Mesenchymal stem cell (in vitro differentiated cells and primary cell): ENCODE measurements around the gene PALM.

Experiments
- DNase-seq: peaks from one replicate; pipeline ENCODE4 v3.0.0-alpha.2; 2013
- H2AFZ ChIP-seq: one replicate; pipeline ENCODE4 v1.6.1; 2013; ENCODE audit warnings: low read depth, mild to moderate bottlenecking, control low read depth, inconsistent platforms, low read length, moderate library complexity
- H2AK5ac ChIP-seq: 2 replicates; pipeline ENCODE4 v1.6.1; 2013; ENCODE audit warnings: low read length, moderate library complexity, mild to moderate bottlenecking, inconsistent platforms; ENCODE audit not compliant: severe bottlenecking
- H2BK120ac ChIP-seq: one replicate; pipeline ENCODE4 v1.6.1; 2013; ENCODE audit warnings: low read depth, mild to moderate bottlenecking, inconsistent platforms, low read length, moderate library complexity
- H2BK12ac ChIP-seq, 2 experiments: one replicate each; pipeline ENCODE4 v1.6.1; 2013; ENCODE audit warnings: inconsistent platforms in 2 of 2, low read length in 2 of 2, mild to moderate bottlenecking in 2 of 2, moderate library complexity in 2 of 2, control low read depth in 1 of 2
- H2BK15ac ChIP-seq: one replicate; pipeline ENCODE4 v1.6.1; 2013; ENCODE audit warnings: mild to moderate bottlenecking, low read depth, inconsistent platforms; ENCODE audit not compliant: poor library complexity, severe bottlenecking
- H2BK5ac ChIP-seq: 2 replicates; pipeline ENCODE4 v1.6.1; 2013; ENCODE audit warnings: low read depth, mild to moderate bottlenecking, low read length, control low read depth, inconsistent platforms; ENCODE audit not compliant: poor library complexity, severe bottlenecking
- H3K14ac ChIP-seq, 2 experiments: one replicate each; pipeline ENCODE4 v1.6.1; 2013; ENCODE audit warnings: inconsistent platforms in 2 of 2, low read length in 2 of 2, control low read depth in 1 of 2, mild to moderate bottlenecking in 1 of 2, moderate library complexity in 1 of 2
- H3K18ac ChIP-seq, 2 experiments: one replicate each; pipeline ENCODE4 v1.6.1; 2013; ENCODE audit warnings: inconsistent platforms in 2 of 2, low read length in 2 of 2, control low read depth in 1 of 2, low read depth in 1 of 2, mild to moderate bottlenecking in 1 of 2
- H3K23ac ChIP-seq, 2 experiments: one replicate each; pipeline ENCODE4 v1.6.1; 2013; ENCODE audit warnings: inconsistent platforms in 2 of 2, low read length in 2 of 2, mild to moderate bottlenecking in 2 of 2, moderate library complexity in 2 of 2, control low read depth in 1 of 2
- H3K27ac ChIP-seq: 2 replicates; pipeline ENCODE4 v1.5.1; 2013; ENCODE audit warnings: mild to moderate bottlenecking, moderate library complexity, low read length, control low read depth, inconsistent platforms; ENCODE audit not compliant: poor library complexity, severe bottlenecking
- H3K27me3 ChIP-seq, 2 experiments: 2 replicates each; pipeline versions ENCODE4 v1.6.1 to v1.7.0; 2013; ENCODE audit warnings: low read length in 2 of 2, mild to moderate bottlenecking in 2 of 2, moderate library complexity in 2 of 2, control low read depth in 1 of 2, inconsistent platforms in 1 of 2; ENCODE audit not compliant: control insufficient read depth in 1 of 2, insufficient read depth in 1 of 2
- H3K36me3 ChIP-seq, 2 experiments: 2 replicates each; pipeline versions ENCODE4 v1.6.1 to v1.7.0; 2013; ENCODE audit warnings: low read length in 2 of 2, control low read depth in 1 of 2, inconsistent platforms in 1 of 2, low read depth in 1 of 2, mild to moderate bottlenecking in 1 of 2; ENCODE audit not compliant: insufficient read depth in 2 of 2, control insufficient read depth in 1 of 2
- H3K4ac ChIP-seq, 2 experiments: one replicate each; pipeline ENCODE4 v1.6.1; 2013; ENCODE audit warnings: inconsistent platforms in 2 of 2, low read length in 2 of 2, mild to moderate bottlenecking in 2 of 2, moderate library complexity in 2 of 2, control low read depth in 1 of 2, low read depth in 1 of 2
- H3K4me1 ChIP-seq: 2 replicates; pipeline ENCODE4 v1.6.1; 2013; ENCODE audit warnings: low read depth, low read length, control low read depth; ENCODE audit not compliant: control insufficient read depth, insufficient read depth
- H3K4me2 ChIP-seq: 2 replicates; pipeline ENCODE4 v1.6.1; 2013; ENCODE audit warnings: low read length, mild to moderate bottlenecking, inconsistent platforms; ENCODE audit not compliant: poor library complexity, severe bottlenecking
- H3K4me3 ChIP-seq, 2 experiments: 2 replicates each; pipeline versions ENCODE4 v1.5.1 to v1.7.0; 2013; ENCODE audit warnings: low read length in 2 of 2, mild to moderate bottlenecking in 2 of 2, control low read depth in 1 of 2, low read depth in 1 of 2; ENCODE audit not compliant: insufficient read depth in 1 of 2
- H3K79me1 ChIP-seq: replicated peaks from 2 replicates; pipeline ENCODE4 v1.6.1; 2013; ENCODE audit warnings: mild to moderate bottlenecking, control low read depth, low read length, inconsistent platforms; ENCODE audit not compliant: poor library complexity, severe bottlenecking
- H3K9ac ChIP-seq: 2 replicates; pipeline ENCODE4 v1.7.0; 2013; ENCODE audit warnings: mild to moderate bottlenecking, low read length, moderate library complexity
- H3K9me3 ChIP-seq: 2 replicates; pipeline ENCODE4 v1.7.0; 2013; ENCODE audit warnings: mild to moderate bottlenecking, low read length; ENCODE audit not compliant: control insufficient read depth
- H4K8ac ChIP-seq: one replicate; pipeline ENCODE4 v1.6.1; 2013; ENCODE audit warnings: inconsistent platforms, mild to moderate bottlenecking, low read length, moderate library complexity
- H4K91ac ChIP-seq: one replicate; pipeline ENCODE4 v1.6.1; 2013; ENCODE audit warnings: mild to moderate bottlenecking, low read length, inconsistent platforms
- WGBS: methylation state at CpG from one replicate; pipeline ENCODE4 v1.1.7; 2013; ENCODE audit warnings: mixed read lengths; 5-methylcytosine and 5-hydroxymethylcytosine counted together

The PALM gene

DNA sequence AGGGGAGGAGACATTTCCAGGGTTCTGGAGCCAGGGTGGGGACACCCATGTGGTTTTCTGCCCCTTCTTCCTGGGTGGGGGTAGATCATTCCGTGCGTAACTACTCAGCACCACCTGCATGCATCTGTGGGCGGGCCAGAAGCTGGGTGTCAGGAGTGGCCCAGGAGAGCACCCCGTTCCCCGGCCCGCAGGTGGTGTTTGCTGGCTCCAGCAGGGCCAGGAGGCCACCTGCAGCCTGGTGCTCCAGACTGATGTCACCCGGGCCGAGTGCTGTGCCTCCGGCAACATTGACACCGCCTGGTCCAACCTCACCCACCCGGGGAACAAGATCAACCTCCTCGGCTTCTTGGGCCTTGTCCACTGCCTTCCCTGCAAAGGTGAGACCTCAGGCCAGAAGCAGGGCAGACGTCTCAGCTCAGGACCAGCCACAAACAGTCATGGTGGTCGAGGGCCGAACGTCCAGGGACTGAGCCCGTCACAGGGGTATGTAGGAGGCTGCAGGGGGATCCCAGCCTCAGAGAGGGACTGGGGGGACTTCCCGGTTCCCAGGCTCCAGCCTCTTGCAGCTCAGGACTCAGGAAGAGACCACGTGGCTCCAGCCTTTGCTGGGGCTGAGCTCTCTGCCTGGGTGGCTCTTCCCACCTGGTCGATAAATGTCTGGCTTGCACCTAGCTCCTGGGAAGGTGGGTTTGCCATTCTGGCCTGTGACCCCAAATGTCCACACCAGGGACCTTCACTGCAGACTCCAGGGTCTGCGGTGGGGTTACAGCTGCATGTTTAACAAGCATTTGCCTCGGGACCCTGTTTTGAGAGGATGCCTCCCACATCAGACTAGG is 30.9 kb upstream of the PALM start:
- Histone ChIP-seq H4K91ac (no peak overlapping the region), H2AK5ac (peak overlapping the region; percentile 8), H2BK120ac (peak overlapping the region; percentile 24), H2BK12ac (peak overlapping the region in 1 of 2 experiments; percentile 91), H3K4me3 (no peak overlapping the region), H3K27ac (peak overlapping the region; percentile 11), H3K4ac (peak overlapping the region in 1 of 2 experiments; percentile 63), H3K4me2 (peak overlapping the region; percentile 66), H3K79me1 (peaks cover 5% of the 10 kb centered on the region), H3K23ac (no peak overlapping the region), H3K4me1 (peaks cover 44% of the 10 kb centered on the region), H3K9ac (no peak overlapping the region), H3K9me3 (no peaks in the 10 kb centered on the region), H2BK5ac (no peak overlapping the region), H3K14ac (peak overlapping the region in 1 of 2 experiments; percentile 26), H3K36me3 (peaks cover 0 to 23% of the 10 kb centered on the region in 2 experiments), H2AFZ (no peak overlapping the region), H4K8ac (no peak overlapping the region), H3K18ac (peak overlapping the region in 1 of 2 experiments; percentile 78), H3K27me3 (peaks cover 0 to 3% of the 10 kb centered on the region in 2 experiments), H2BK15ac (no peak overlapping the region)
- 74% methylated on average over 22 of the region's 22 CpGs for WGBS
- DNase-seq: peak; percentile 64

GRCh38 chr19:678791-679388 is 29.8 kb upstream of the PALM start:
- Histone ChIP-seq H3K4ac (peak overlapping the region; percentile 10 to 29), H3K9ac (peak overlapping the region; percentile 90), H2AFZ (no peak overlapping the region), H3K27me3 (peaks cover 0 to 3% of the 10 kb centered on the region in 2 experiments), H3K79me1 (peaks cover 5% of the 10 kb centered on the region), H3K27ac (no peak overlapping the region), H4K91ac (peak overlapping the region; percentile 19), H4K8ac (peak overlapping the region; percentile 89), H2BK15ac (peak overlapping the region; percentile 13), H3K4me2 (peak overlapping the region; percentile 81), H2AK5ac (peak overlapping the region; percentile 20), H2BK12ac (peak overlapping the region in 1 of 2 experiments; percentile 7), H3K23ac (peak overlapping the region in 1 of 2 experiments; percentile 20), H3K36me3 (peaks cover 0 to 25% of the 10 kb centered on the region in 2 experiments), H2BK120ac (peak overlapping the region; percentile 94), H3K4me3 (peak overlapping the region in 1 of 2 experiments; percentile 75), H3K9me3 (no peaks in the 10 kb centered on the region), H3K4me1 (peaks cover 46% of the 10 kb centered on the region), H3K14ac (no peak overlapping the region), H3K18ac (peak overlapping the region; percentile 16 to 81), H2BK5ac (no peak overlapping the region)
- 80% methylated on average over 16 of the region's 16 CpGs for WGBS
- DNase-seq: peak; percentile 12

DNA sequence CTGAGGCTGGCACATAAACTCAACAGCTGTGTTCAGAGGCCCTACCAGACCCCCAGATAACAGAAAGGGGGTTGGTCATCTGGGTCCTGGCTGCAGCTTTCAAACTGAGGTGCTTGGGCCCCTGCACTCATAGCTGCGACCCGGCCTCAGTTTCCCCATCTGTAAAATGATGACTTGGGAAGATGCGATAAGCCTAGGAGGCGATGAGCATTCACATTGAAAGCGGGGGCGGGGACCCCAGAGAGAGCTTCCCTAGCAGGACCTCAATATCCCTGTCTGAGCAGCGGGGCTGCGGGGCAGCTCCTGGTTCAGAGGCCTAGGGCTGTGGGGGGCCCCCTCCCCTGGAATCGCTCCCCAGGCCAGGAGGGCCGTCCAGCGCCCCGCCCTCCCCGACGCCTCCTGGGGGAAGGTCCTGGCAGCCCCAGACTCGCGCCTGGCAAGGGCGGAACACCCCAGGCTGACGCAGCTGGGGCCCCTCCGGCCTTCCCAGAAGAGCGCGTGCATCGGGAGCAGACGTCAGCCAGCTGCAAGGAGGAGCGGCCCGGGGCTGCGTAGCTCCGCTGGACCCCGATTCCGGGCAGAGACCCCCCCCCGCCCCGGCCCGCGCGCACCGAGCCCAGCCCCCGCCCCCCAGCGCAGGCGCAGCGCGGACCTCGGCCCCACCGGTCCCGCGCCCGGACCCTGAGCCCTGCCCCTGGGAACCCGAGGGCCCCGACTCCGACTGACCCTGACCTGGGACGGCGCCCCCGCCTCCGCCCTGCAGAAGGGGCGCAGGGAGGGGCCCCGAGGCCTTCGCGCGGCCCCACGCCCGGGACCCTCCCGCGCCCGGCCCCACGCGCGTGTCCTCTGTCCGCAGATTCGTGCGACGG is 29.1 kb upstream of the PALM start:
- H3K4me1 ChIP-seq: peaks cover 46% of the 10 kb centered on the region
- H2AFZ ChIP-seq: peak overlapping the region; percentile 16
- H3K4me2 ChIP-seq: peak overlapping the region; percentile 81
- H3K9me3 ChIP-seq: no peaks in the 10 kb centered on the region
- H2BK120ac ChIP-seq: peak overlapping the region; percentile 94
- peak overlapping the region in 1 of 2 experiments; percentile 90 for H3K23ac ChIP-seq
- peak; percentile 90 for DNase-seq
- 7% methylated on average over 51 of the region's 69 CpGs for WGBS
- peaks cover 5% of the 10 kb centered on the region for H3K79me1 ChIP-seq
- peak overlapping the region; percentile 43 to 73 for H2BK12ac ChIP-seq
- peak overlapping the region; percentile 42 for H3K27ac ChIP-seq
- H3K18ac ChIP-seq: peak overlapping the region; percentile 98 to 99
- peaks cover 0 to 3% of the 10 kb centered on the region in 2 experiments for H3K27me3 ChIP-seq
- H3K9ac ChIP-seq: peak overlapping the region; percentile 90
- H3K36me3 ChIP-seq: peaks cover 0 to 22% of the 10 kb centered on the region in 2 experiments
- peak overlapping the region; percentile 94 for H2BK15ac ChIP-seq
- peak overlapping the region; percentile 98 for H4K91ac ChIP-seq
- peak overlapping the region; percentile 44 to 97 for H3K14ac ChIP-seq
- H3K4ac ChIP-seq: peak overlapping the region; percentile 95 to 100
- H4K8ac ChIP-seq: peak overlapping the region; percentile 89
- peak overlapping the region; percentile 20 for H2AK5ac ChIP-seq
- peak overlapping the region; percentile 75 to 85 for H3K4me3 ChIP-seq
- H2BK5ac ChIP-seq: peak overlapping the region; percentile 76
